ENCODE results near the gene TIAL1. TPM values are rescaled to one million over a fixed set of nuclear protein-coding genes. Genes with fewer than 3 reads are reported as not detected.

The TIAL1 gene
- total RNA-seq, 2 experiments from 2014 or later = 200 to 204 TPM

DNA sequence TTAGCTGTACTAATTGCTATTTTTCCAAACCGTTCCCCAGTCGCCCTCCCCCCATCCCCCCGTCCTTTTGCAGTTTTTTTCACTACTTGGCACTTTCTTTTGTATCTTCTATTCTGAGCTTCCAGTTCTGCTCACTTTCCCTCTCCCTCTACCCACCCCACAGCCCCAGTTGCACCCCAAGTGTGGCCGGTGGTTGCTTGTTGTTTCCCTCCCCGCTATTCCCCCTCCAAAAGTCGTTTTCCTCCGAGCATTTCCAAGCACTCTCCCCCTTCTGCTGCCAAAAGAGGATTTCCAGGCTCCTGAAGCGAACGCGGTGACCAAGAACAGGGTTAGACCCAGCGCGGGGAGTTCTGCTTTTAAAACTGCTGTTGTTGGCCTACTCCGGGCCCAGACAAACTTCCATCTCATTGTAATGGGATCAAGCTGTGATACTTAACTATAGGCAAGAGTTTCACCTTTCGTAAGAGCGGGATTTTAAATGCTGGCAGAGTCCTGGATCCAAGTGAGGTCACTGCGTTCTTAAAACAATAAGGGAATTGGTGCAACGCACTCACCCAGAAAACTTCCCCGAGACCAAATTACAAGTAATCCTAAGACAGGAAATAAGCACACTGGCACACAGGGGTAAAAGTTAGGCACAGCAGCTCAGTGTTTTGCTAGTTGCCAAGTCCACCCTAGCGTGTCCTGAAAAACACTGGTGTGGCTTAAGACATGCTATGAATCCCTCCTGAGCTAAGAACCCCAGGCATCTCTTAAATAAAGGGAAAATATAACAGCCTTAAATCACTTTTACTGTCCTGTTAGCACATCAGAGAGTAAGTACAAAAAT is 52.7 kb downstream of the TIAL1 start:
- ATAC-seq (no peak), DNase-seq (no peak)
- CTCF ChIA-PET = interaction anchor here (0.9 to 7.7 kb wide), 11 partner anchors 10 to 344 kb away, joined by 3 to 38 read pairs (median 4); partner anchors contain the start of gene GRK5
- peak overlapping the region; percentile 93 for H3K27ac Mint-ChIP-seq
- H3K9me3 Mint-ChIP-seq = no peaks in the 10 kb centered on the region
- peaks cover 1% of the 10 kb centered on the region for H3K27me3 Mint-ChIP-seq
- peaks cover 16% of the 10 kb centered on the region for H3K36me3 Mint-ChIP-seq (ENCODE audit: low read depth)
- peak overlapping the region; percentile 71 for H3K4me3 Mint-ChIP-seq
- POLR2A ChIA-PET = interaction anchor here (0.6 to 6.2 kb wide), 13 partner anchors 10 to 364 kb away, joined by 3 to 58 read pairs (median 6); no protein-coding TSS in a partner anchor
- intact Hi-C loops (cut with micrococcal nuclease) = no loop called here
- peaks cover 27% of the 10 kb centered on the region for H3K4me1 Mint-ChIP-seq (ENCODE audit: low read depth)
- TF ChIP-seq, protein P1, sequence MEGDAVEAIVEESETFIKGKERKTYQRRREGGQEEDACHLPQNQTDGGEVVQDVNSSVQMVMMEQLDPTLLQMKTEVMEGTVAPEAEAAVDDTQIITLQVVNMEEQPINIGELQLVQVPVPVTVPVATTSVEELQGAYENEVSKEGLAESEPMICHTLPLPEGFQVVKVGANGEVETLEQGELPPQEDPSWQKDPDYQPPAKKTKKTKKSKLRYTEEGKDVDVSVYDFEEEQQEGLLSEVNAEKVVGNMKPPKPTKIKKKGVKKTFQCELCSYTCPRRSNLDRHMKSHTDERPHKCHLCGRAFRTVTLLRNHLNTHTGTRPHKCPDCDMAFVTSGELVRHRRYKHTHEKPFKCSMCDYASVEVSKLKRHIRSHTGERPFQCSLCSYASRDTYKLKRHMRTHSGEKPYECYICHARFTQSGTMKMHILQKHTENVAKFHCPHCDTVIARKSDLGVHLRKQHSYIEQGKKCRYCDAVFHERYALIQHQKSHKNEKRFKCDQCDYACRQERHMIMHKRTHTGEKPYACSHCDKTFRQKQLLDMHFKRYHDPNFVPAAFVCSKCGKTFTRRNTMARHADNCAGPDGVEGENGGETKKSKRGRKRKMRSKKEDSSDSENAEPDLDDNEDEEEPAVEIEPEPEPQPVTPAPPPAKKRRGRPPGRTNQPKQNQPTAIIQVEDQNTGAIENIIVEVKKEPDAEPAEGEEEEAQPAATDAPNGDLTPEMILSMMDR (IDR thresholded peaks at IDR 0.05) = no peak

- ATAC-seq (peak; percentile 24), DNase-seq (peak; percentile 82)
- peaks cover 35% of the 10 kb centered on the region for H3K4me1 Mint-ChIP-seq (ENCODE audit: low read depth)
- H3K27me3 Mint-ChIP-seq = peaks cover 1% of the 10 kb centered on the region
- no peaks in the 10 kb centered on the region for H3K9me3 Mint-ChIP-seq
- H3K27ac Mint-ChIP-seq = peak overlapping the region; percentile 93
- peaks cover 23% of the 10 kb centered on the region for H3K36me3 Mint-ChIP-seq (ENCODE audit: low read depth)
- ChIA-PET CTCF (interaction anchor here (0.7 to 7.7 kb wide), 20 partner anchors 11 to 344 kb away, joined by 3 to 38 read pairs (median 4); partner anchors contain the start of genes GRK5 and TIAL1), POLR2A (interaction anchor here (0.6 to 6.2 kb wide), 21 partner anchors 9 to 463 kb away, joined by 3 to 58 read pairs (median 4); partner anchors contain the start of gene GRK5)
- intact Hi-C loops (cut with micrococcal nuclease) = no loop called here
- TF ChIP-seq, protein P1 (IDR thresholded peaks at IDR 0.05) = peak; percentile 61
- peak overlapping the region; percentile 71 for H3K4me3 Mint-ChIP-seq
Observed at GRCh38 chr10:119542988-119543813, 53.6 kb downstream of the TIAL1 start.

- ATAC-seq = peak; percentile 76
- peaks cover under 1% of the 10 kb centered on the region for H3K27me3 Mint-ChIP-seq
- H3K27ac Mint-ChIP-seq = peak within 1 kb of the TSS; percentile 93
- H3K4me3 Mint-ChIP-seq = peak within 1 kb of the TSS; percentile 71
- POLR2A ChIA-PET = interaction anchor here (0.7 to 6.2 kb wide), 19 partner anchors 8 to 463 kb away, joined by 3 to 58 read pairs (median 4); partner anchors contain the start of gene GRK5
- H3K4me1 Mint-ChIP-seq (ENCODE audit: low read depth) = peaks cover 43% of the 10 kb centered on the region
- DNase-seq = peak; percentile 90
- intact Hi-C loops (cut with micrococcal nuclease) = no loop called here
- H3K9me3 Mint-ChIP-seq = no peaks in the 10 kb centered on the region
- CTCF ChIA-PET = interaction anchor here (0.7 to 7.7 kb wide), 16 partner anchors 12 to 343 kb away, joined by 3 to 38 read pairs (median 4); partner anchors contain the start of gene TIAL1
- peaks cover 29% of the 10 kb centered on the region for H3K36me3 Mint-ChIP-seq (ENCODE audit: low read depth)
- TF ChIP-seq, protein P1 (IDR thresholded peaks at IDR 0.05) = no peak
Observed at GRCh38 chr10:119542357-119542987, 54.3 kb downstream of the TIAL1 start, which contains the start of gene RGS10. TSS of gene RGS10 (minus strand) at chr10:119542719. CDS start at chr10:119542638, 81 bp downstream.

GRCh38 chr10:119541459-119542356 is 55.1 kb downstream of the TIAL1 start:
- Mint-ChIP-seq H3K27ac (peak overlapping the region; percentile 75), H3K9me3 (no peaks in the 10 kb centered on the region), H3K36me3 (ENCODE audit: low read depth) (peaks cover 37% of the 10 kb centered on the region), H3K4me3 (peak overlapping the region; percentile 71), H3K27me3 (no peaks in the 10 kb centered on the region), H3K4me1 (ENCODE audit: low read depth) (peaks cover 49% of the 10 kb centered on the region)
- peak; percentile 7 for ATAC-seq
- ChIA-PET POLR2A (interaction anchor here (0.9 to 6.2 kb wide), 18 partner anchors 8 to 462 kb away, joined by 3 to 58 read pairs (median 4); partner anchors contain the start of gene GRK5), CTCF (interaction anchor here (0.8 to 7.7 kb wide), 12 partner anchors 11 to 335 kb away, joined by 3 to 38 read pairs (median 4); partner anchors contain the start of gene TIAL1)
- TF ChIP-seq, protein P1 (IDR thresholded peaks at IDR 0.05) = no peak
- DNase-seq = peak; percentile 79
- intact Hi-C loops (cut with micrococcal nuclease) = no loop called here

Measured in activated CD8-positive, alpha-beta T cell treated with anti-CD3 and anti-CD28 coated beads for 36 hours (primary cell).